ENCODE measurements around the gene AHRR. TPM values are rescaled to one million over a fixed set of nuclear protein-coding genes. Genes with fewer than 3 reads are reported as not detected.

AHRR gene
- total and polyA plus RNA-seq, 2 of the 4 experiments (the other 2 are of a cell fraction): 15.6 to 37.1 TPM

Other genes starting within 250 kb of the AHRR start
- gene PLEKHG4B, start 229.5 kb upstream of the AHRR start, total RNA-seq (2012; rRNA removed): 1.1 TPM in 2 replicates
- 1.1 and 1.4 TPM in 2 replicates for gene PLEKHG4B, start 229.5 kb upstream of the AHRR start, polyA plus RNA-seq (2012; rRNA removed)
- gene LRRC14B, start 130.2 kb upstream of the AHRR start, total RNA-seq (2012; rRNA removed): not detected in 2 replicates
- not detected in 2 replicates for gene LRRC14B, start 130.2 kb upstream of the AHRR start, polyA plus RNA-seq (2012; rRNA removed)
- 3.9 and 4.4 TPM in 2 replicates for gene CCDC127, start 103.6 kb upstream of the AHRR start, total RNA-seq (2012; rRNA removed)
- 3.2 TPM in 2 replicates for gene CCDC127, start 103.6 kb upstream of the AHRR start, polyA plus RNA-seq (2012; rRNA removed)
- gene SDHA, start 103.4 kb upstream of the AHRR start, total RNA-seq (2012; rRNA removed): 105 and 122 TPM in 2 replicates
- 120 and 121 TPM in 2 replicates for gene SDHA, start 103.4 kb upstream of the AHRR start, polyA plus RNA-seq (2012; rRNA removed)
- gene PDCD6, start 50.1 kb upstream of the AHRR start, total RNA-seq (2012; rRNA removed): 158 and 168 TPM in 2 replicates
- gene PDCD6, start 50.1 kb upstream of the AHRR start, polyA plus RNA-seq (2012; rRNA removed): 198 and 212 TPM in 2 replicates
- gene EXOC3, start 121.5 kb downstream of the AHRR start, total RNA-seq (2012; rRNA removed): 47.5 and 50.8 TPM in 2 replicates
- 34.0 and 35.1 TPM in 2 replicates for gene EXOC3, start 121.5 kb downstream of the AHRR start, polyA plus RNA-seq (2012; rRNA removed)
- 0.56 and 0.72 TPM in 2 replicates for gene SLC9A3, start 202.7 kb downstream of the AHRR start, total RNA-seq (2012; rRNA removed)
- gene SLC9A3, start 202.7 kb downstream of the AHRR start, polyA plus RNA-seq (2012; rRNA removed): 1.3 and 1.5 TPM in 2 replicates